LNCAP (cell line): Measurements from ENCODE around the gene ECHS1.

ENCODE experiments used
- TF ChIP-seq, protein P1 (sequence below): fragments of 450-650 bp; IDR thresholded peaks from 2 replicates; pipeline ENCODE4 v1.5.1; 2017; ENCODE audit warnings: mild to moderate bottlenecking

ECHS1 gene

DNA sequence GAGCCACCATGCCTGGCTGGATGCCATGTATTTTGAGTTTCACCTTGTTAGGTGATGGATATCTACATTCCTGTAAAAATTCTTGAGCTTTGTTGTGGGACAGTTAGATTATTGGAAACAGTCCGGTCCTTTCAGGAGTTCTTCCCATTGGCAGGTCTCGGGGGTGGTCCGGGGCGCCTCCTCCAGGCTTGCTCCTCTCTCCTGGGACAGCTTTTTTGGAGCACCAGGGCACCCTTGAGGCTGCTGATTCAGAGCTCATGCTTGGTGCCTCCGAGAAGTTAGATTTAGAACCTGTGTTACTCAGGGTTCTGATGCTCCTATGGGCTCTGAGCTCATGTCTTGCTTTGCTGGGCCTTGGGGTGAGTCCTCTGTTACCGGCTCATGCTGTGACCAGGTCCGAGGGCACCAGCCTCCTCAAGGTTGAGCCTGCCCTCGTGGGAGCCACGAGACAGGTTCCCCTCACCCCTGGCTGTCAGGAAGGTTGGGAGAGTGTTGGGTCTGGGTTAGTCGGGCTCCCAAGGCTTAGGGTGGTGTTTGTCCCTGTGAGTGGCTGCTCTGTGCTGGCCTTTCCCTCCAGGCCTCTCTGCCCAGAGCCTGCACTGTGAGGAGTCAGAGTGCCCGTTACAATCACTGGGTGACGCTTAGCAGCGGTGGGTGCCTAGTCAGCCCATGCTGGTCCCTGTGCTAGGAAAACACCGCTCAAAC is 45.3 kb upstream of the ECHS1 start:
- TF ChIP-seq, protein P1, sequence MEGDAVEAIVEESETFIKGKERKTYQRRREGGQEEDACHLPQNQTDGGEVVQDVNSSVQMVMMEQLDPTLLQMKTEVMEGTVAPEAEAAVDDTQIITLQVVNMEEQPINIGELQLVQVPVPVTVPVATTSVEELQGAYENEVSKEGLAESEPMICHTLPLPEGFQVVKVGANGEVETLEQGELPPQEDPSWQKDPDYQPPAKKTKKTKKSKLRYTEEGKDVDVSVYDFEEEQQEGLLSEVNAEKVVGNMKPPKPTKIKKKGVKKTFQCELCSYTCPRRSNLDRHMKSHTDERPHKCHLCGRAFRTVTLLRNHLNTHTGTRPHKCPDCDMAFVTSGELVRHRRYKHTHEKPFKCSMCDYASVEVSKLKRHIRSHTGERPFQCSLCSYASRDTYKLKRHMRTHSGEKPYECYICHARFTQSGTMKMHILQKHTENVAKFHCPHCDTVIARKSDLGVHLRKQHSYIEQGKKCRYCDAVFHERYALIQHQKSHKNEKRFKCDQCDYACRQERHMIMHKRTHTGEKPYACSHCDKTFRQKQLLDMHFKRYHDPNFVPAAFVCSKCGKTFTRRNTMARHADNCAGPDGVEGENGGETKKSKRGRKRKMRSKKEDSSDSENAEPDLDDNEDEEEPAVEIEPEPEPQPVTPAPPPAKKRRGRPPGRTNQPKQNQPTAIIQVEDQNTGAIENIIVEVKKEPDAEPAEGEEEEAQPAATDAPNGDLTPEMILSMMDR: no peak

DNA sequence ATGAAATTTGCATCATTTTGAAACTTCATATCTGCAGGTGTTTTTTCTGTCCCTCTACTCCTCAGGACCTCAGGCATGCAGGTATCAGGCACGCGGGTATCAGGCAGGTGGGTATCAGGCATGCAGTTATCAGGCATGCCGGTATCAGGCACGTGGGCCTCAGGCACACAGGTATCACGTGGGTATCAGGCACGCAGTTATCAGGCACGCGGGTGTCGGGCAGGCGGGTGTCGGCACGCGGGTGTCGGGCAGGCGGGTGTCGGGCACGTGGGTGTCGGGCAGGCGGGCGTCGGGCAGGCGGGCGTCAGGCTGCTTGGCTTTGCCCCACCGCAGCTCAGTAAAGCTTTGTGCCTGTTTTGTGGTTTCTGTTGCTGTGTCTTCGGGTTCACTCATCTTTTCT is 42.6 kb upstream of the ECHS1 start:
- TF ChIP-seq, protein P1: no peak

DNA sequence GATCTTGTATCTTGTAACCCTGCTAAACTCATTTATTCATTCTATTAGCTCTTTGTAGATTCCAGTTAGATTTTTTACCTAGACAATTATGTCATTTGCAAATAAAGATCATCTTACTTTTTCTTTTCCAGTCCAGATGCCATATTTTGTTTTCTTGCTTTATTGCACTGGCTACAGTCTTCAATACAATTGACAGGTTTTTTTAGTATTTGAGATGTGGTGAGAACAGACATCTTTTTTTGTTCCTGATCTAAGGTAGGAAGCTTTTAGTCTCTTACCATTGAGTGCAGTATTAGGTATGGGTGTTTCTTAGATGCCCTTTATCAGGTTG is 39.2 kb upstream of the ECHS1 start:
- TF ChIP-seq, protein P1: no peak

DNA sequence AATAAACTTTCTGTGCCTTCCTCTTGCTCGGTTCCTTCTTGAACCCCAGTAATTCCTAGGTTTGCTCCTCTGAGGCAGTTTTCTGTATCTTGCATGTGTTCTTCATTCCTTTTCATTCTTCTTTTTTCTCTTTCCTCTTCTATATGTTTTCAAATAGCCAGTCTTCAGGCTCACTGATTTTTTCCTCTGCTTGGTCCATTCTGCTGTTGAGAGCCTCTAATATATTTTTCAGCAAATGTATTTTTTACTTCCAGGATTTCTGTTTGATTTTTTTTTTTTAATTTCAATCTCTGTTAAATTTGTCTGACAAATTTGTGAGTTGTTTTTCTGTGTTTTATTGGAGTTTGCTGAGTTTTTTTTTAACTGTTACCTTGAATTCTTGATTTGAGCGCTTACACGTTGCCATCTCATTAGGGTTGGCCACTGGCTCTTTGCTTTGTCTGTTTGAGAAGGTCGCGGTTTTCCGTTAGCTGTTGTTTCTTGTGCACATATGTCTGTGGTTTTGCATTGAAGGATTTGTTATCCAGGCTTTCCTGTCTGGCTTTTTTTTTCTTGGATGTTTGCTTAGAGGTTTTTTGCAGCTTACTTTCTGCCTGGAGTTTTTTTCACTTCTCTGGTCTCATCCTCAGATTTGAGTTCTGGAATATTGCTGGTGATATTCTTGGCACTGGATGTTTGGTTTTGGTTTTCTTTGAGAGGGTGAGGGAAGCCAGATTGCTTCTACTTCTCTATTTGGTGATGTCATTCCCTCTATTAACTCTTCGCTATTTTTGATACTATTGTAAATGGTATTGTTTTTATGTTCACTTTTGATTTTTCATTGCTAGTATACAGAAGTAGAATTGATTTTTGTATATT is 38.6 kb upstream of the ECHS1 start:
- TF ChIP-seq, protein P1: no peak

DNA sequence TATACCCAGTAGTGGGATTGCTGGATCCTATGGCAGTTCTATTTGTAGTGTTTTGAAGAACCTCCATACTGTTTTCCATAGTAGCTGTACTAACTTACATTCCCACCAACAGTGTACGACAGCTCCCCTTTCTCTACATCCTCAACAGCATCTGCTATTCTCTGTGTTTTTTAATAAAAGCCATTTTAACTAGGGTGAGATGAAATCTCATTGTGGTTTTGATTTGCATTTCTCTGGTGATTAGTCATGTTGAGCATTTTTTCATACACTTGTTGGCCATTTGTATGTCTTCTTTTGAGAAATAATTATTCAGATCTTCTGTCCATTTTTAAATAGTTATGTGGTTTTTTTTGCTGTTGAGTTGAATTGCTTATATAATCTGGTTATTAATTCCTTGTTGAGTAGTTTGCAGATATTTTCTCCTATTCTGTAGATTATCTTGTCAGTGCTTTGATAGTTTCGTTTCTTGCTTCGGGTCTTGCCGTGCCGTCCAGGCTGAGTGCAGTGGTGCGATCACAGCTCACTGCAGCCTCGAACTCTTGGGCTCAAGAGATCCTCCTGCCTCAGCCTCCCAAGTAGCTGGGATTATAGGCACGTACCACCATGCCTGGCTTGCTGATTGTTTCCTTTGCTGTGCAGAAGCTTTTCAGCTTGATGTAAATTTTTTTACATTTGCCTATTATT is 32.8 kb upstream of the ECHS1 start:
- TF ChIP-seq, protein P1: no peak

- TF ChIP-seq, protein P1: no peak
Measured at GRCh38 chr10:133405272-133405671, 32.1 kb upstream of the ECHS1 start.

- TF ChIP-seq, protein P1: no peak
Measured at GRCh38 chr10:133403784-133404183, 30.6 kb upstream of the ECHS1 start.
